ENCODE data around the gene DSCAM.

DSCAM gene

GRCh38 chr21:40723966-40724365 lies 123.0 kb downstream of the DSCAM start:
- intact Hi-C loops (cut with DNase I) = no loop called here
- DNase-seq = no peak

DNA sequence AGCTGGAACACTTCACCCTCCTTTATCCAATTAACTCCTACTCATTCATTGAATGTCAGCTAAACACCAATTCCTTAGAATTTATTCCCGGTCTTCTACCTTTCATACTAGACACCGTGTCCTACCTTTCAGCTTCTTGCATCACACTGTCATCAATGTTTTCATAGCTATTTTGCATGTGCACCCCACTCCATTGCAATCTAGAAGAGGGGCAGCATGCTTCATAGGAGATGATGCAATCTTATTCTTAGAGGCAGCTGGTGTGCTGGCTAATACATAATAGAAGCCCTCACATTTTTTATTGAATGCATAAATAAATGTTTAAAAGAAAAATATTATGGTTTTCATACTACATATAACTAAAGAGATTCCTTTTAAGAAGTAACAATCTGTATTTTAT lies 123.6 kb downstream of the DSCAM start:
- intact Hi-C loops (cut with DNase I) = no loop called here
- no peak for DNase-seq

- intact Hi-C loops (cut with DNase I) = no loop called here
These were observed 127.3 kb downstream of the DSCAM start for GRCh38 chr21:40719615-40720014.

GRCh38 chr21:40717028-40717427 lies 129.9 kb downstream of the DSCAM start:
- intact Hi-C loops (cut with DNase I) = no loop called here

More at GRCh38 chr21:40719615-40720014, 127.3 kb downstream of the DSCAM start:
- no peak for DNase-seq

DNA sequence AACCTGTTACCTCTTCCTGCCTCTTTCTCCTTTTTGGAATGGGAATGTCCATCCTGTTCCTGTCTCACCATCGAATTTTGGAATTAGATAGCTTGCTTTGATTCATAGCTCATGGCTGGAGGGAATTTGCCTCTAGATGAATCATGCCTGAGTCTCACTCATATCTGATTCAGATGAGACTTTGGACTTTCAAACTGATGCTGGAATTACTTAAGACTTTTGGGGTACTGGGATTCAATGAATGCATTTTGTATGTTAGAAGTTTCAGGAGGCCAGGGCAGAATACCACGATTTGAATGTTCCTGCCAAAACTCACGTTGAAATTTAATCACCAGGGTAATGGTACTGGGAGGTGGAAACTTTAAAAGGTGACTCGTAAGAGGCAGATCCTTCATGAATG lies 132.4 kb downstream of the DSCAM start:
- intact Hi-C loops (cut with DNase I) = no loop called here
- no peak for DNase-seq

More at GRCh38 chr21:40717028-40717427, 129.9 kb downstream of the DSCAM start:
- DNase-seq = no peak

GRCh38 chr21:40707656-40708244 lies 139.2 kb downstream of the DSCAM start:
- DNase-seq = no peak
- intact Hi-C loops (cut with DNase I) = no loop called here

- intact Hi-C loops (cut with DNase I) = no loop called here
- no peak for DNase-seq
These were observed 139.9 kb downstream of the DSCAM start for GRCh38 chr21:40706806-40707655.

- no peak for DNase-seq
- intact Hi-C loops (cut with DNase I) = no loop called here
These were observed 140.8 kb downstream of the DSCAM start for GRCh38 chr21:40706176-40706575.

DNA sequence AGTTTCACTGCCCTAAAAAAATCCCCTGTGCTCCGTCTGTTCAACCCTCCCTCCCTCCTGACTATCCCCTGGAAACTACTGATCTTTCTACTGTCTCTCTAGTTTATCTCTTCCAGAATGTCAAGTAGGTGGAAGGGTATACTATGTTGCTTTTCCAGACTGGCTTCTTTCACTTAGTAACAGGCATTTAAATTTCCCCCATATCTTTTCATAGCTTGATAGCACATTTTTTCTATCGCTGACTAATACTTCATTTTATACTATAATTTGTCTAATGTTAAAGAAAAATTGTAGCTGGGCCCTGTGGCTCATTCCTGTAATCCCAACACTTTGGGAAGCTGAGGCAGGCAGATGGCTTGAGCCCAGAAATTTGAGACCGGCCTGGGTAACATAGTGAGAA lies 142.8 kb downstream of the DSCAM start:
- intact Hi-C loops (cut with DNase I) = no loop called here
- DNase-seq = no peak

DNA sequence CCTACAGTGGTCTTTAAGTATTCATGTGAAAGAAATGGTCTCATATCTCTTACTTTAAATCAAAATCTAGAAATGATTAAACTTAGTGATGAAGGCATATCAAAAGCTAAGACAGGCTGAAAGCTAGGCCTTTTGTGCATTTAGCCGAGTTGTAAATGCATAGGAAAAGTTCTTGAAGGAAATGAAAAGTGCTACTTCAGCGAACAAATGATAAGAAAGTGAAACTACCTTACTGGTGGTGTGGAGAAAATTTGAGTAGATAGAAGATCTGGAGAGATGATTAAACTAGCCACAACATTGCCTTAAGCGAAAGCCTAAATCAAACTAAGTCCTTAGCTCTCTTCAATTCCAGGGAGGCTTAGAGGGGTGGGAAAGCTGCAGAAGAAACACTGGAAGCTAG lies 147.6 kb downstream of the DSCAM start:
- intact Hi-C loops (cut with DNase I) = no loop called here
- no peak for DNase-seq

DNA sequence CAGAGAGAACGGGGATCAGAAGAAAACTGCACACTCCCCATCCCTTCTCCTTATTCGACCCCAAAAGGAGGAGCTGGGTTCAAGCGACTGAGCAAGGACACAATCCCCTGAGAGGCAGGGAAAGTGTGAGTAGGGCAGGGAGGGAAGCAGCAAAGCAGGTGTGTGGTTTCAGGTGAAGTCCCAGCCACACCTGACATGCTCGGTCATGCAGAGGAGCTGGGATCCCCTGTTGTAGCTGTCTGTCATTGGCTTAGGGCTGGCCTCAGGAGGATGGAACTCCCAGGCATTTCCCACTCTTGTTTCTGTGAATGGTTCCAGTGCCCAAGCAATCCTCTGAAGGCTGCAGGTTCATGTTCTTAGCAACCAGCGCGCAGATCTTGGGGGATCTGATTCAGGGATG lies 150.7 kb downstream of the DSCAM start:
- no peak for DNase-seq
- intact Hi-C loops (cut with DNase I) = no loop called here

DNA sequence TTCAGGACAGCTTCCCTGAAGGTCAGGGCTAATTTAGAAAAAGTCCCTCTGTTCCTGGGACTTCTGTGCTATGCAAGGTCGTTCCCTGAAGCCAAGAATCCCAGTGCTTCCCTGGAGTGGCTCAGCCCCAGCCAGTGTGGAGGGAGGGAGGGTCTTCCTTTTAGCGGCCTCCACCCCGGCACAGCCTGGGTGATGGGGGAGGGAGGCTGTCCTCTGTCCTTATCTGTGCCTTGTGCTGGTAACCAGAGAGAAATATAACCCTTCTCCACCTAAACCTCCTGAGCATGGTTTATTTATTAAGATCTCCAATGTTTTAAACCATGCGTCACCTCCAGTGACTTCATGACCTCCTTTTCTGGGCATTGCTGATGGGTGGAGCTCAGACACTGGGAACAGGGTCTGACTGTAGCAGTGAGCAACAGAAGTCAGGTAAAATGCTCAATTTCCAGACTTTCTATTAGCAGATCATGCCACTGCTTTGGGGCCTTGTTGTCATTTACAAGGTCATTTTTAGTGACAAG lies 157.1 kb downstream of the DSCAM start:
- intact Hi-C loops (cut with DNase I) = no loop called here
- no peak for DNase-seq

GRCh38 chr21:40689217-40689616 lies 157.7 kb downstream of the DSCAM start:
- intact Hi-C loops (cut with DNase I) = no loop called here
- DNase-seq = no peak

DNA sequence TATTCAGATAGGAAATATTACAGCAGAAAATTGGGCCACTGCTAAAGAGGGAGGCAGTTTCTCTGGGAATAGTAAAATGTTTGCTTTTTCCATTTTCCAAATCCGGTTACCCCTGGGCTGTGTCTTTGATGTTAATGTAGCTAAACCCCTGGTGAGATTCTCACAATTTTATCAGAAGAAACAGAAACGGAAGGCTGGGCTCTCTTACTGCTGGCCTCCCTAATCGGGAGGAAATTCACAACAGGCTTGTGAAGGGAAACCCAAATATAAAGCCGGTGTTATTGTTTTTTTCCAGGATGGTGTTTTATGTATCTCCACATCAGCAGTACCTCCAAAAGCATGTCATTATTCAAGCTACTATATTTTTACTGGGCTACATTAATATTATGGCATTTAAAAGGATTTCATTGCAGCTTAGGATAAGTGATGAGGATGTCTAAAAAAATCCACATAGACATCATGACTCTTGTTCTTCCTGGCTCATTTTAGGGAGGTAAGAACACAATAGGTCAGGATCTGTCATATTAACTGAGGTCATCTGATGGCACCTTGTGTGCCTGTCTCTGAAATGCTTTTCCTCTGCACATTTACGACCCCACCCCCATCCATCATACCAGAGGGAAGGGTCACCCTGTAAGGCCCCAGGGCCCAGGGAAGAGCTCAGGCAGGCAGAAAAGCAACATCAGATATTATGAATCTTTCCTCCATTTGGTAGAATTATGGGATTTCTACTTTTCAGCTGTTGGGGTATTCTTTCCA lies 158.7 kb downstream of the DSCAM start:
- intact Hi-C loops (cut with DNase I) = no loop called here
- no peak for DNase-seq

GRCh38 chr21:40687625-40688024 lies 159.3 kb downstream of the DSCAM start:
- DNase-seq = no peak
- intact Hi-C loops (cut with DNase I) = no loop called here

DNA sequence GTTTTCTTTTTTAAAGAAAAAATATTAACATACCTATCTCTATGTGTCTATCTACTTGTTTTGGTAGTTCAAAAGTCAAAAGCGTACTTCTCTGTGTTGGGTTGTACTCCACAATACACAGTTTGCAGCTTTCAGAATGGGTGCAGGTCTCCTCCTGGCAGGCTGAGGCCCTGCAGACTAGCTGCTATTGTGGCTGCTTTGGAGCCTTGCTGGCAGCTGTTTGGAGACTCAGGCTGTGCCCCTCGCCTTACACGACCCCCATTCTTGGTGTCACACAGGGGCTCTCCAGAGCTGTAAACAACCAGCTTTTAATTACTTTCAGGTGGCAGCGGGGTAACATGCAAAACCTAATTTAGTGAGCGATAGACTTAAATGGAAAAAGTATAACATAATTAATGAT lies 160.4 kb downstream of the DSCAM start:
- no peak for DNase-seq

GRCh38 chr21:40685141-40685540 lies 161.8 kb downstream of the DSCAM start:
- intact Hi-C loops (cut with DNase I) = no loop called here
- no peak for DNase-seq

More for the DNA sequence above, 160.4 kb downstream of the DSCAM start:
- intact Hi-C loops (cut with DNase I) = no loop called here

DNA sequence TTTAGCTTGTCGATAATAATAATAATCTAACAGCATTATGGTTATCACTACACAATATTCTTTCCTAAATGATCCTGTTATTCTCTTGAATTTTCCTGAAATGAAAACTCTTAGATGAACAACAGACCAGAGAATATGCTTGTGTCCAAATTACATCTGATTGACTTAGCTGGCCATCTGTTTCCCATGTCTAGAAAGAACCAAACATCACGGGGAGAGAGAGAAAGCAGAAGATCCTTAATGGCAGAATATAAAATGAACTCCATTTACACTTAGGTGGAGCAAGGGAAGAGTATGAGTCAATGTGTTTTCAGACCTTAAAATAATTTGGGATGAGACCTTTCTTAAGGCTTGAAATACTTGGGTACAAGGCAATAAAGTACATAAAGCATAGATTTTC lies 162.2 kb downstream of the DSCAM start:
- DNase-seq = no peak
- intact Hi-C loops (cut with DNase I) = no loop called here

DNA sequence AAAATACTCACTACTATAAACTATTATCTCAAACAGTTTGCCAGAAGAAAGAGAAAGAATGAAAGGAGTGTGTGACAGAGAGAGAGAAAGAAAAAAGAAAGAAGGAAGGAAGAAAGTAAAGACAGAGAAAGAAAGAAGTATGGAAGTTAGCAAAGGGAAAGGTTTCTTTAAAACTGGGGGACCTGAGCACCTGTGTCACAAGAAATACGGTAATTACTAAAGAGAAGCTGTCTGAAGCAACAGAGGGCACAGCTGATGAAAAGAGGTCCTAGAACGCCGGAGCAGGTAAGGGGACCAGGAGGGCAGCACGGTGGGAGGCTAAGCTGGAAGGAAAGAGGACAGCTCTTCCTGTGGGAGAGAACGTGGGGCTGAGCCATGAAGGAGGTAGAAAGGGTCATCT lies 163.6 kb downstream of the DSCAM start:
- DNase-seq = peak in 1 of 10 donors; percentile 35
- intact Hi-C loops (cut with DNase I) = no loop called here

GRCh38 chr21:40681164-40681859 lies 165.6 kb downstream of the DSCAM start:
- intact Hi-C loops (cut with DNase I) = no loop called here
- DNase-seq = peak in 9 of 10 donors; percentile 22 to 94 (median 51)

- intact Hi-C loops (cut with DNase I) = no loop called here
- no peak for DNase-seq
These were observed 166.6 kb downstream of the DSCAM start for GRCh38 chr21:40680311-40680710.
